Effector memory CD4-positive, alpha-beta T cell (primary cell): ENCODE results near the gene SLX9.

Source experiments
- DNase-seq, 3 donors: peaks; one replicate each; pipeline ENCODE4 v3.0.0-alpha.2; 2020
- H3K27ac ChIP-seq: 2 replicates; pipeline ENCODE4 v1.7.0; 2013; ENCODE audit warnings: mild to moderate bottlenecking, low read length, moderate library complexity; ENCODE audit not compliant: insufficient read depth, poor library complexity, severe bottlenecking
- H3K27me3 ChIP-seq: replicated peaks from 2 replicates; pipeline ENCODE4 v1.7.0; 2013; ENCODE audit warnings: mild to moderate bottlenecking, low read length; ENCODE audit not compliant: insufficient read depth, control insufficient read depth, poor library complexity, severe bottlenecking
- H3K36me3 ChIP-seq: 2 replicates; pipeline ENCODE4 v1.7.0; 2013; ENCODE audit warnings: mild to moderate bottlenecking, low read length, moderate library complexity; ENCODE audit not compliant: control insufficient read depth, insufficient read depth
- H3K4me1 ChIP-seq: 2 replicates; pipeline ENCODE4 v1.7.0; 2013; ENCODE audit warnings: low read length, mild to moderate bottlenecking; ENCODE audit not compliant: control insufficient read depth, insufficient read depth, poor library complexity, severe bottlenecking
- H3K4me3 ChIP-seq: 2 replicates; pipeline ENCODE4 v1.7.0; 2013; ENCODE audit warnings: low read length, low read depth, mild to moderate bottlenecking; ENCODE audit not compliant: insufficient read depth, poor library complexity, severe bottlenecking
- H3K9me3 ChIP-seq: 2 replicates; pipeline ENCODE4 v1.7.0; 2013; ENCODE audit warnings: mild to moderate bottlenecking, low read length, moderate library complexity; ENCODE audit not compliant: control insufficient read depth

The SLX9 gene

DNA sequence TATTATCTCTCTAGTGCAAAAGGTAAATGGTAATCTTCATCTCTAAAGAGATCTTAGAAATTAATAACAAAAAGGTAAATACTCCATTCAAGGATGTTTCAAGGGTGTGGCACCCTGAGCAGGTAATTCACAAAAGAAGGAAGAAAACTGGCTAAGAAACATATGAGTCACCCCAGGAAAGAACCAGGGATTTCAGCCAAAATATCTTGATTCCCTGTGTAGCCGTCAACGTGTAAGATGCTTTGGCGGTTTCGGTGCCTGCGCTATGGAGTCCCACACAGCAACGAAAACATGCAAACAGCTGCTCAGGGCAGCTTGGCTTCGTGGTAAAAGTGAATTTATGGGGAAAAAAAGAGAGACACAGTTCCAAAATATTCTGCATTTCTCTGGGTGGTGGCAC is 22.9 kb upstream of the SLX9 start:
- Histone ChIP-seq H3K36me3 (peaks cover 5% of the 10 kb centered on the region), H3K4me3 (no peak overlapping the region), H3K27ac (peak overlapping the region; percentile 74), H3K4me1 (peaks cover 71% of the 10 kb centered on the region), H3K27me3 (no peaks in the 10 kb centered on the region), H3K9me3 (no peaks in the 10 kb centered on the region)
- no peak for DNase-seq

- Histone ChIP-seq H3K4me1 (peaks cover 67% of the 10 kb centered on the region), H3K27ac (peak overlapping the region; percentile 74), H3K36me3 (peaks cover 5% of the 10 kb centered on the region), H3K27me3 (no peaks in the 10 kb centered on the region), H3K9me3 (no peaks in the 10 kb centered on the region), H3K4me3 (peak overlapping the region; percentile 10)
- DNase-seq: no peak
Measured at GRCh38 chr21:44917446-44918106, 22.3 kb upstream of the SLX9 start.

DNA sequence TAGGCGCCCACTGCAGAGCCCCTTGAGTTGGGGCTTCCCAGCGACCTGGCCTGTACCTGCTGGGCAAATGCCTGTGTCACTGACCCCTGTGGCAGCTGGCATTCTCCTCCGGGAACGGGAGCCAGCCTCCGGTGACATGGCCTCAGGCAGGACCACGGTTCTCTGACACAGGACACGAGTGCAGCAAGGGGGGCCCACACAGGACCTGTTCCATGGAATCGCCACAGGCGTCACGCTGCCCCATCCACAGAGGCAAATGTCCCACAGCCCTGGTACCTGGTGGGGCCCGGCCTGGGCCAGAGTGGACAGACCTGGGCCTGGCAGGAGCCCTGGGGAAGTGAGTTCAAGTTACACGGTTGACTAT is 21.7 kb upstream of the SLX9 start:
- H3K4me1 ChIP-seq: peaks cover 63% of the 10 kb centered on the region
- no peaks in the 10 kb centered on the region for H3K27me3 ChIP-seq
- H3K36me3 ChIP-seq: peaks cover 5% of the 10 kb centered on the region
- no peak for DNase-seq
- peak overlapping the region; percentile 87 for H3K4me3 ChIP-seq
- peak overlapping the region; percentile 74 for H3K27ac ChIP-seq
- no peaks in the 10 kb centered on the region for H3K9me3 ChIP-seq

DNA sequence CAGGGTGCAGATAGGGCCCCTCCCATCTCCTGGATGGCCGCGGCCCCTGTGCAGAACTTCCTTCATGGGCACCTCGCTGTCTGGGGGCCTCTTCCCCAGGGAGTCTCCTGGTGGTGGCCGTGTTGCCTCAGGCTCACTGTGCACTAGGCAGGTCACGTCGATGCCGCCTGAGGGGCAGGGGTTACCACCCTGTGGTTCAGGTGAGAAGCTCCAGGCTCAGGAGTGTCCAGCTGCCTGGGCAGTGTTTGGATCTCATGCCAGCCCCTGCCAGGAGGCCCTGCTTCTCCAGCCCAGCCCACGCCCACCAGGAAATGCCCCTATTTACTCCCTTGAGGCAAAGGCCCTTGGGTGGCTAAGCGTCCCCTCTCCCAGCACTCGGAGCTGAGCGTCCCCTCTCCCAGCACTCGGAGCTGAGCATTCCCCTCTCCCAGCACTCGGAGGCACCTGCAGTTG is 21.2 kb upstream of the SLX9 start:
- Histone ChIP-seq H3K4me3 (peak overlapping the region; percentile 87), H3K27me3 (no peaks in the 10 kb centered on the region), H3K4me1 (peaks cover 58% of the 10 kb centered on the region), H3K9me3 (no peaks in the 10 kb centered on the region), H3K36me3 (peaks cover 5% of the 10 kb centered on the region), H3K27ac (peak overlapping the region; percentile 74)
- no peak for DNase-seq

DNA sequence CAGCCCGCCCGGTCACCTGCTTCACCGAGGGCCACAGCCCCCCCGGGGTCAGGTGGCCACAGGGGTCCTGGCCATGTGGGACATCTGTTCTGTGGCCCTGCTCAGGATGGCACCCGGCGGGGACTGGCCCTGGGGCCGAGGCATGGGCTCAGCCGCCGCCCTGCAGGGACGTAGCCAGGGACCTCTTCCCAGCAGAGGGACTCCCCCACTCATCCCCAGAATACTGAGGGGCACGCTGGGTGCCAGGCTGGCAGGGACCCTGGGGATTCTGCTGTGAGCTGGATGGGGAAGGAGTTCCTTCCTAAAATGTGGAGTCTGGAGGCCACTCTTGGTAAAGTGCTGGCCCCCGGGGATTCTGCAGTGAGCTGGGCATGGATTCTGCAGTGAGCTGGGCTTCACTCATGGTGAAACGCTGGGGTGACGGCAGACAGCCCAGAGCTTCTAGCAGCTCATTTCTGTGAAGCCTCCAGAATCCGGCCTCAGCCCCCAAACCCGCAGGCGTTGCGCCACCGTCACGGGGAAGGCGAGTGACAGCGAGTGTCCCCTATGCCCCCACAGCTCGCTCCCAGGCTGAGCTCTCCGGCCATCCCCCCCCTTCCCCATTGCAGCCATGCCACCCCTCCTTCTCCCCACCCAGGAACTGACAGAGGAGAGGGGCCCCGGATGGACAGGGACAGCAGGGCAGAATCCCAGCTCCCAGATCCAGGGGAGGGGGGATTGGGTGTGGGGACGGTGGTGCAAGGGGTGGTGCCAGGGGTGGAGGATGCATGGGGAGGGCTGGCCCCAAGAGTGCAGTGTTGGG is 20.5 kb upstream of the SLX9 start:
- no peaks in the 10 kb centered on the region for H3K9me3 ChIP-seq
- H3K27ac ChIP-seq: peak overlapping the region; percentile 74
- no peaks in the 10 kb centered on the region for H3K27me3 ChIP-seq
- peaks cover 5% of the 10 kb centered on the region for H3K36me3 ChIP-seq
- H3K4me1 ChIP-seq: peaks cover 54% of the 10 kb centered on the region
- peak overlapping the region; percentile 87 for H3K4me3 ChIP-seq
- DNase-seq: no peak

DNA sequence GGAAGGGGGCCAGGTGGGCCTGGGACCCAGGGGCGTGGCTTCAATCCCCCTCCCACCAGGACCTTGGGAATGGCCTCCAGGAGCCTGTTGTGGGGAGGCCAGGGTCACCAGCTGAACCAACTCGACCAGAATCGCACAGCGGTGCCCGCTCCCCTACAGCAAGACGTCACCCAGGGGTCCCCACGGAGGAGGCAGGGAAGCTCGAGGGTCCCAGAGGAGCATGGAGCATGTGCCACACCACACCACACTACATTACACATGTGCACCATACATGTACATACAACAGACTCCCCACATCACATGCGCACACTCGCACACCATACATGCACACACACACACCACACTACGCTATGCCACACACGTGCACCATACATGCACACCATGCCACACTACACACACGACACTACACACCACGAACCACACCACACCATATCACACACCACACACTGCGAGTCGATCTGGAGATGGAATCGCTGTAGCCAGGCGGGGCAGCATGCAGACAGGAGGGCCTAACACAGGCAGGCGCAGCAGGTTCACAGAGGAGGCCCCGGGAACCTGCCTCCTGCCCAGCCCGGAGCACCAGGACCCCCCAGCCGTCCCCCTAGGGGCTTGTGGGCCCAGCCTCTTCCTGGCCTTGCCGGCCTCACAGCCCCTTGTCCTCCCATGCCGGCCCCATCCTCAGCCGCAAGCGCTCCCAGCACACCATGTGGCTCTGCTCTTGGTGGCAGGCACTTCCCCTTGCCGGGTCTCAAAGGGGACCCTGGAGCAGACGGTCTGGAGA is 19.7 kb upstream of the SLX9 start:
- Histone ChIP-seq H3K4me3 (peak overlapping the region; percentile 87), H3K27me3 (no peaks in the 10 kb centered on the region), H3K27ac (peak overlapping the region; percentile 74), H3K9me3 (no peaks in the 10 kb centered on the region), H3K36me3 (peaks cover 5% of the 10 kb centered on the region), H3K4me1 (peaks cover 50% of the 10 kb centered on the region)
- no peak for DNase-seq

GRCh38 chr21:44920694-44921604 is 18.9 kb upstream of the SLX9 start, which contains the start of gene ITGB2:
Gene ITGB2 (minus strand): TSS chr21:44920899. CDS start chr21:44910782, 10,117 bp downstream.
- peaks cover 51% of the 10 kb centered on the region for H3K4me1 ChIP-seq

DNA sequence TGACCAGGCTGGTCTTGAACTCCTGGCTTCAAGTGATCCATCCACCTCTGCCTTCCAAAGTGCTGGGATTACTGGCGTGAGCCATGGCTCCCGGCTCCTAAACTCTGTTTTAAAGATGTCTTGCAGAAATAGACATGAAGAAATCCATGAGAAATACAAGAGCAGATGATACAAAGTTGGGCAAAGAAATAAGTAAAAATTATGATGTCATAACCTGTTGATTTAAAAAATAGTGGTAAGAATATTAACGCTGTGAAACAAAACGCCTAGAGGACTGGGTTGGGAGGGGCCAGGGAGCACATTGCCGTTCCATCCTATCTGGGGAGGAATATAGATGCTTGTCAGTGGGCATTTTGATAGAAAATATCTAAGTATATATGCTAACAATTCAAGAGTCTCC is 17.9 kb upstream of the SLX9 start:
- no peaks in the 10 kb centered on the region for H3K27me3 ChIP-seq
- H3K9me3 ChIP-seq: no peaks in the 10 kb centered on the region
- no peak for DNase-seq
- peak overlapping the region; percentile 87 for H3K4me3 ChIP-seq
- H3K4me1 ChIP-seq: peaks cover 54% of the 10 kb centered on the region
- peaks cover 5% of the 10 kb centered on the region for H3K36me3 ChIP-seq
- peak overlapping the region; percentile 74 for H3K27ac ChIP-seq

More at GRCh38 chr21:44920694-44921604, 18.9 kb upstream of the SLX9 start, which contains the start of gene ITGB2:
- H3K9me3 ChIP-seq: no peaks in the 10 kb centered on the region
- no peaks in the 10 kb centered on the region for H3K27me3 ChIP-seq
- H3K27ac ChIP-seq: peak within 1 kb of the TSS; percentile 74
- peak; percentile 32 to 42 (median 38) for DNase-seq
- H3K4me3 ChIP-seq: peak within 1 kb of the TSS; percentile 87
- peaks cover 5% of the 10 kb centered on the region for H3K36me3 ChIP-seq

DNA sequence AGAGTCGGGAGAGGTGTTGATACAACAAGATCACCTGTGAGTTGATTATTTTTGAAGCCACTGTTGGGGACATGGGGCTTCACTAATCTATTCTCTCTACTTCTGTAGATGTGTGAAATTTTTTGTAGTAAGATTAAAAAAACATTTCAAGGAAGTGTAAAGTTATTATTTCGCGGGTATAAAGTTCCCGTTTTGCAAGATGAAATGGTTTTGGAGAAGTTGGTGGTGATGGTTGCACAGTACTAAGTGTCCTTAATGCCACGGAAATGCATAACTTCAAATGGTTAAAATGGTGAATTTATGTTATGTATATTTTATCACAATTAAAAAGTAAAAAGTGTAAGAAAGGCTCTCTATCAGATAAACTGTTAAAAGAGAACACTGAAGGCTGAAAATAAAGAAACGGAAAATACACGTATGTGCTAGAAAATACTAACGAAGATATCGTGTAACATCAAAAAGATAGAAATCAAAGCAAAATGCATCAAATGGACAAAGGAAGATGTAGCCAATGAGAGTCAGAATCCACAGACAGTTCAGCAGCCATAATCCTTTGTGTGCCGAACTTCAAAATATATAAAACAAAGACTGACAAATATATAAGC is 16.2 kb upstream of the SLX9 start:
- H3K27ac ChIP-seq: no peak overlapping the region
- H3K27me3 ChIP-seq: no peaks in the 10 kb centered on the region
- DNase-seq: no peak
- peaks cover 49% of the 10 kb centered on the region for H3K4me1 ChIP-seq
- H3K4me3 ChIP-seq: no peak overlapping the region
- H3K9me3 ChIP-seq: no peaks in the 10 kb centered on the region
- no peaks in the 10 kb centered on the region for H3K36me3 ChIP-seq
